Adrenal gland (tissue), 12 donors: Measurements from ENCODE around the gene MIEN1. TPM values are rescaled to one million over a fixed set of nuclear protein-coding genes. Genes with fewer than 3 reads are reported as not detected.

Experiments used
- DNase-seq, 7 donors: peaks; one replicate each; pipeline ENCODE4 v3.0.0-alpha.2; 2019 to 2020
- H3K27ac ChIP-seq, 5 donors: fragments of 200-600 bp; sonication (generic) in 4 of 5; 1 replicate in 3 of 5; 2 replicates in 2 of 5; pipeline versions ENCODE4 v1.5.1 to v1.8.0; 2016 to 2020; ENCODE audit warnings: mild to moderate bottlenecking in 1 of 5
- H3K27me3 ChIP-seq: fragments of 200-600 bp; 2 replicates; pipeline ENCODE4 v1.8.0; 2021
- H3K36me3 ChIP-seq, 2 donors: fragments of 200-600 bp; replicated peaks in 1 of 2; 1 replicate in 1 of 2; 2 replicates in 1 of 2; pipeline versions ENCODE4 v1.5.1 to v1.8.0; 2018 to 2022
- H3K4me1 ChIP-seq, 2 donors: fragments of 200-600 bp; replicated peaks in 1 of 2; 1 replicate in 1 of 2; 2 replicates in 1 of 2; pipeline versions ENCODE4 v1.5.1 to v1.8.0; 2018 to 2021
- H3K4me3 ChIP-seq, 4 donors: fragments of 200-600 bp; sonication (generic) in 3 of 4; one replicate each; pipeline ENCODE4 v1.5.1; 2016 to 2018
- H3K9me3 ChIP-seq, 3 donors: fragments of 200-600 bp; sonication (generic) in 1 of 3; replicated peaks in 1 of 3; 1 replicate in 2 of 3; 2 replicates in 1 of 3; pipeline versions ENCODE4 v1.5.1 to v1.8.0; 2016 to 2021
- POLR2A ChIP-seq, 2 donors: fragments of 450-650 bp; IDR thresholded peaks; one replicate each; pipeline ENCODE4 v1.6.1; 2017; ENCODE audit warnings: antibody characterized with exemption in 2 of 2, mild to moderate bottlenecking in 2 of 2, moderate library complexity in 1 of 2
- WGBS, 4 donors: extraction: QIAGEN DNeasy Blood & Tissue Kit in 2 of 4; methylation state at CpG; one replicate each; pipeline versions ENCODE4 v1.1.5 to v1.1.7; 2013 to 2017; 5-methylcytosine and 5-hydroxymethylcytosine counted together
- intact Hi-C, 2 donors: fragments of 100-400 bp; cut with DNase I; formaldehyde crosslinking; loops; one replicate each; pipeline versions ENCODE4 v1.14.1 to v1.15.0; 2022 to 2023
- polyA plus RNA-seq, 3 donors: library from polyadenylated mRNA; stranded (reverse); fragments of 200-250 nt in 2 of 3; fragments of 350-450 nt in 1 of 3; fragmentation: Illumina TruSeq in 1 of 3; extraction: RNeasy Lipid Tissue Mini Kit (QIAGEN cat#74804) in 1 of 3; gene quantifications; one replicate each; pipeline ENCODE4 v1.2.3, GENCODE V29; 2013 to 2014
- total RNA-seq, 9 donors: library from RNA; depleted of rRNA in 4 of 9; stranded (reverse); fragments of >200 nt in 4 of 9; fragments of 120-200 nt in 1 of 9; fragmentation: NEBNext Ultra II Directional in 1 of 9; extraction: Animal tissue kit (Norgen Biotek cat#: 25700) in 1 of 9; gene quantifications; one replicate each; pipeline versions ENCODE4 v1.1.0 to v1.2.4, GENCODE V29; 2013 to 2023
- TF ChIP-seq, protein P1 (sequence below), 6 experiments: fragments of 450-650 bp in 4 of 6; fragments of 200-600 bp in 2 of 6; sonication (generic) in 1 of 6; IDR thresholded peaks; 1 replicate in 5 of 6; 2 replicates in 1 of 6; pipeline versions ENCODE4 v1.5.1 to v1.8.0; 2016 to 2021; ENCODE audit warnings: antibody characterized with exemption in 6 of 6, mild to moderate bottlenecking in 2 of 6, moderate library complexity in 1 of 6
- donor health status: healthy with polysubstance abuse.
- donor health status: Bipolar disorder and iron deficiency.
- donor health status: DM: yes; HTN: yes; CAD: no.
- donor health status: DM: no; HTN: no; CAD: no.
- donor health status: DM: no; HTN: no; CAD: no.
- donor health status: DM: yes; HTN: yes; CAD: no.

Gene MIEN1
- total and polyA plus RNA-seq, 12 donors, result 41.9 to 210 (median 51.0) TPM

DNA sequence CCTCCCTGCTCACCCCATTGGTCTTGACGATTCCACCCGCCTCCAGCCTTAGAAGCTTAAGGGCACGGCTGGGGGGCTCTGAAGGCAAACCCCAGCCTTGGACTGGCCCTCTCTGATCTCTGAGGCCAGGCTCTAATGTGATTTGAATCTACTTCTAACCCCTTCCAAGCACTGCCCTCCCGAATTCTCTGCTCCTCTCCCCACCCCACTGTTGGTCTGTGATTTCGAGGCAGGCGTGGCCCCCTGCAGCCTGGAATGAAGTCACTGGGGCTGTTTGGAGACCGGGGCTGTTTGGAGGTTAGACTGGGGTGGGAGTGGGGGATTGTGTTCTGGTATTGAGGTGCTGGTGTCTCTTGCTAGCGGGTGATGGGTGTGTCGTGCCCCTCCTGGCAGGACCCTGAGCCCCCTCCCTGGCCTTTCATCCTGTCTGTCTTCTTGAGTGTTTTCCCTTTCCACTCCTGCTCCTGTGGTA lies 9.6 kb upstream of the MIEN1 start:
- Histone ChIP-seq H3K27me3 (peaks cover 41% of the 10 kb centered on the region), H3K4me1 (peaks cover 7 to 20% of the 10 kb centered on the region in 2 donors), H3K9me3 (no peaks in the 10 kb centered on the region), H3K27ac (no peak overlapping the region), H3K4me3 (peak overlapping the region in 1 of 4 donors; percentile 11), H3K36me3 (no peaks in the 10 kb centered on the region)
- no peak for DNase-seq
- TF ChIP-seq, protein P1, sequence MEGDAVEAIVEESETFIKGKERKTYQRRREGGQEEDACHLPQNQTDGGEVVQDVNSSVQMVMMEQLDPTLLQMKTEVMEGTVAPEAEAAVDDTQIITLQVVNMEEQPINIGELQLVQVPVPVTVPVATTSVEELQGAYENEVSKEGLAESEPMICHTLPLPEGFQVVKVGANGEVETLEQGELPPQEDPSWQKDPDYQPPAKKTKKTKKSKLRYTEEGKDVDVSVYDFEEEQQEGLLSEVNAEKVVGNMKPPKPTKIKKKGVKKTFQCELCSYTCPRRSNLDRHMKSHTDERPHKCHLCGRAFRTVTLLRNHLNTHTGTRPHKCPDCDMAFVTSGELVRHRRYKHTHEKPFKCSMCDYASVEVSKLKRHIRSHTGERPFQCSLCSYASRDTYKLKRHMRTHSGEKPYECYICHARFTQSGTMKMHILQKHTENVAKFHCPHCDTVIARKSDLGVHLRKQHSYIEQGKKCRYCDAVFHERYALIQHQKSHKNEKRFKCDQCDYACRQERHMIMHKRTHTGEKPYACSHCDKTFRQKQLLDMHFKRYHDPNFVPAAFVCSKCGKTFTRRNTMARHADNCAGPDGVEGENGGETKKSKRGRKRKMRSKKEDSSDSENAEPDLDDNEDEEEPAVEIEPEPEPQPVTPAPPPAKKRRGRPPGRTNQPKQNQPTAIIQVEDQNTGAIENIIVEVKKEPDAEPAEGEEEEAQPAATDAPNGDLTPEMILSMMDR (IDR thresholded peaks at IDR 0.05), result no peak
- TF ChIP-seq POLR2A (IDR thresholded peaks at IDR 0.05), result no peak
- WGBS, 4 donors, result 31 to 58% (median 54%) methylated on average over 5 to 9 of the region's 9 CpGs
- intact Hi-C loops, result no loop called here

DNA sequence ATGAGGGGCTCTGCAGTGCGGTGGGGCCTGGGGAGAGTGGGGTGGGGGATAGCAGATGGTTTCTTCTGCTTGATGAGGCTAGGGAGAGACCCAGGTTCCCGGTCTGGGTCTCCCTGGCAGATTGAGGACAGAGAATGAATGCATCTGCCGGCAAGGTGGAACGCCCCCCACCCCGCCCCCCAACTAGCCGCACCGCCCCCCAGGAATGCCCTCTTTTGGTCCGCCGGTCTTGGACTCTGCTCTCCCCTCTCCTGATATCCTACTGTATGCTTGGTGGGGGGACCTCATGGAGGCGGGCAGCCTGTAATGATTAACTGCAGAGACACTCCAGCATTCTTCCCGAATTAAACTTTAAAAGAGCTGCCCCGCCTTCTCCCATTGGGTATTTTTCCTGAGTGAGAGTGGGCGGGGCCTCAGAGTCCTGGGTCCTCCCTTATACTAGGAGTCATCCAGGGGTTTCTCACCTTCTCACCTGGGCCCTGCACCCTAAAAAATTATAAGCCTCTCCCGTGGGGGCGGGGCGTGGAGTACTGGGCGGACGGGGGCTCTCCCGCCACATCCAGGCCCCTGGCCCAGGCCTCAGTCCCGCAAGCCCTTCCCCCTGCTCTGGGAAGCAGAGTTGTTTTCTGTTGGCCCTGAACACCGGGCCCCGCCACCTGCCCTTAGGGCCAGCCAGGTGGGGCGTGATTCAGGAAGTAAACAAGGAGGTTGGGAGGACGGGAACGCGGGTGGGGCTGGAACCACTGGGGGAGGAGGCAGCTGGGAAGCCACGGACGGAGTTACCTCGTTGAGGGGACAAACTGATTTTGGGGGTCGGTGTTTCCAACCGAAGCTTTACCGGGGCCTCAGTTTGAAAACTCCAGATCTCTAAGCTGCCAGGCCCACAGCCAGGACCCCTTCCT lies 8.9 kb upstream of the MIEN1 start:
- Histone ChIP-seq H3K27me3 (peaks cover 46% of the 10 kb centered on the region), H3K9me3 (no peaks in the 10 kb centered on the region), H3K36me3 (no peaks in the 10 kb centered on the region), H3K4me3 (peak overlapping the region in 1 of 4 donors; percentile 11), H3K27ac (no peak overlapping the region), H3K4me1 (peaks cover 7 to 20% of the 10 kb centered on the region in 2 donors)
- intact Hi-C loops, result no loop called here
- 13 to 20% (median 15%) methylated on average over 20 to 32 of the region's 32 CpGs for WGBS, 4 donors
- DNase-seq, result peak in 1 of 7 donors; percentile 16
- TF ChIP-seq, protein P1 (IDR thresholded peaks at IDR 0.05), result no peak
- TF ChIP-seq POLR2A (IDR thresholded peaks at IDR 0.05), result no peak

DNA sequence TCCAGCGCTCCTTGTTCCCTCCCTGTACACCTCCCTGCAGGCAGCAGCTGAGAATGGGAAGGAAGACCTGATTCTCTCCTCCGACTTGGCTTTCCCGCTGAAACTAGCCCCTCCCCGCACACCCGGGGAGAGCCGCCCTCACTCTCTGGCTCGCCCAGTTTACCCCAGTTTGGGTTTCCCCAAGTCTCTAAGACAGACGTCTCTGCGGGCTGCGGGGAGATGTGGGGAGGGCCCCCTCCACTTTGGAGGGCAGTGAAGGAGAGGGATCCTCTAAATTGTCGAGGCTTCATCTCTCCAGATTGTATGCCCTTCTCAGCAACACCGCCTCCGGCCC lies 8.2 kb upstream of the MIEN1 start:
- DNase-seq, result no peak
- WGBS, 4 donors, result 1 to 5% (median 3%) methylated on average over 8 to 13 of the region's 13 CpGs
- Histone ChIP-seq H3K9me3 (no peaks in the 10 kb centered on the region), H3K27ac (no peak overlapping the region), H3K4me1 (peaks cover 7 to 20% of the 10 kb centered on the region in 2 donors), H3K27me3 (peaks cover 46% of the 10 kb centered on the region), H3K36me3 (no peaks in the 10 kb centered on the region), H3K4me3 (peak overlapping the region in 1 of 4 donors; percentile 11)
- intact Hi-C loops, result no loop called here
- TF ChIP-seq, protein P1 (IDR thresholded peaks at IDR 0.05), result no peak
- TF ChIP-seq POLR2A (IDR thresholded peaks at IDR 0.05), result no peak

DNA sequence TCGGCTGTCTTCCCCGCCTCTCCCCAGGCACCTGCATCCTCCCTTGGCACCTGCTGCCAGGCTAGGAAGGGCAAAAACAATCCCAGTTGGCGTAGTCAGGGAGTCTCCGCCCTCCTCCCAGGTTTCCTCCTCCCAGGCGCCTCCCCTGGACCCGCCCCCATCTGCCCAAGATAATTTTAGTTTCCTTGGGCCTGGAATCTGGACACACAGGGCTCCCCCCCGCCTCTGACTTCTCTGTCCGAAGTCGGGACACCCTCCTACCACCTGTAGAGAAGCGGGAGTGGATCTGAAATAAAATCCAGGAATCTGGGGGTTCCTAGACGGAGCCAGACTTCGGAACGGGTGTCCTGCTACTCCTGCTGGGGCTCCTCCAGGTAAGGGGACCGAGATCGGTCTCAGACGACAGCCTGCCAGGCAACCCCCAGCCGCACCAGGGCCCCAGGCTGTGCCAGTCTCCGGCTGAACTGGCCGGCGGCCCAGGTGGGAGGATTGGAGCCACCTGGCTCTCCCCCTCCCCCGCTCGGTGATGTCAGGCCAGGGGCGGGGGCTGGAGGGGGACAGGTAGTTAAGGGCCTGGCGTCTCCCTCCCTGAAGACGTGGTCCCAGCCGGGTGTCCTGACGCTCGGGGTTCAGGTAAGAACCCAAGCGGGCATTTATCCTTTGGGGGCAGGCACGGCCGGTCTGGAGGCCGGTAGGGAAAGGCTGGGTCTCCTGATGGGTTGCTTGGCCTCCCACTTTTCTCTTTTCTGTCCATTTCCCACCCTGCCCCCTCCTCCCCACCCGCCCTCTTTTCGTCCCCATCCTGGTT lies 7.6 kb upstream of the MIEN1 start, which contains the start of gene GRB7:
Gene GRB7, plus strand, starts transcription at position 179 of the 808 bp plus-strand sequence. CDS start 4,364 bp downstream, outside the sequence.
- Histone ChIP-seq H3K4me3 (peak within 1 kb of the TSS in 1 of 4 donors; percentile 37), H3K27ac (no peak within 1 kb of the TSS)

More for the DNA sequence above, 7.6 kb upstream of the MIEN1 start, which contains the start of gene GRB7:
- no peak for TF ChIP-seq POLR2A (IDR thresholded peaks at IDR 0.05)
- TF ChIP-seq, protein P1 (IDR thresholded peaks at IDR 0.05), result no peak
- Histone ChIP-seq H3K27me3 (peaks cover 40% of the 10 kb centered on the region), H3K4me1 (peaks cover 7 to 20% of the 10 kb centered on the region in 2 donors), H3K9me3 (no peaks in the 10 kb centered on the region), H3K36me3 (no peaks in the 10 kb centered on the region)
- intact Hi-C loops, result no loop called here
- DNase-seq, result peak in 1 of 7 donors; percentile 23
- 5 to 9% (median 9%) methylated on average over 17 to 34 of the region's 34 CpGs for WGBS, 4 donors
